Neuronal stem cell (in vitro differentiated cells): ENCODE data around the gene SNX13.

Source experiments
- DNase-seq: peaks from one replicate; pipeline ENCODE4 v3.0.0-alpha.2; 2013; ENCODE audit warnings: low spot score
- H2AFZ ChIP-seq: one replicate; pipeline ENCODE4 v1.6.1; 2013; ENCODE audit warnings: mild to moderate bottlenecking, low read length, inconsistent platforms
- H2AK5ac ChIP-seq: 2 replicates; pipeline ENCODE4 v1.6.1; 2013; ENCODE audit warnings: low read depth, mild to moderate bottlenecking, inconsistent platforms, low read length, moderate library complexity, mixed read lengths
- H2BK120ac ChIP-seq: 2 replicates; pipeline ENCODE4 v1.6.1; 2013; ENCODE audit warnings: low read depth, mild to moderate bottlenecking, inconsistent platforms, low read length, moderate library complexity, mixed read lengths
- H2BK12ac ChIP-seq: one replicate; pipeline ENCODE4 v1.6.1; 2013; ENCODE audit warnings: low read length, inconsistent platforms
- H2BK15ac ChIP-seq: 2 replicates; pipeline ENCODE4 v1.6.1; 2013; ENCODE audit warnings: mild to moderate bottlenecking, low read length, inconsistent platforms, mixed read lengths
- H2BK5ac ChIP-seq: one replicate; pipeline ENCODE4 v1.6.1; 2013; ENCODE audit warnings: inconsistent platforms, mild to moderate bottlenecking, low read length, moderate library complexity
- H3K14ac ChIP-seq: one replicate; pipeline ENCODE4 v1.6.1; 2013; ENCODE audit warnings: low read length, inconsistent platforms
- H3K18ac ChIP-seq: 2 replicates; pipeline ENCODE4 v1.6.1; 2013; ENCODE audit warnings: low read length, inconsistent platforms
- H3K23ac ChIP-seq: 2 replicates; pipeline ENCODE4 v1.6.1; 2013; ENCODE audit warnings: low read depth, mild to moderate bottlenecking, mixed read lengths, low read length, inconsistent platforms; ENCODE audit not compliant: poor library complexity
- H3K27ac ChIP-seq: replicated peaks from 3 replicates; pipeline ENCODE4 v1.5.1; 2013; ENCODE audit warnings: low read length, inconsistent platforms
- H3K27me3 ChIP-seq, 3 experiments: 2 replicates each; pipeline ENCODE4 v1.6.1; 2013; ENCODE audit warnings: low read length in 3 of 3, mild to moderate bottlenecking in 2 of 3, inconsistent platforms in 1 of 3, low read depth in 1 of 3, mixed read lengths in 1 of 3, moderate library complexity in 1 of 3; ENCODE audit not compliant: control insufficient read depth in 3 of 3, insufficient read depth in 3 of 3
- H3K36me3 ChIP-seq, 2 donors: replicated peaks in 1 of 2; 2 replicates each; pipeline ENCODE4 v1.6.1; 2013; ENCODE audit warnings: low read length in 2 of 2; ENCODE audit not compliant: control insufficient read depth in 2 of 2, insufficient read depth in 2 of 2
- H3K4ac ChIP-seq: 2 replicates; pipeline ENCODE4 v1.6.1; 2013; ENCODE audit warnings: inconsistent platforms, mild to moderate bottlenecking, low read length, moderate library complexity
- H3K4me1 ChIP-seq, 2 donors: 1 replicate in 1 of 2; 2 replicates in 1 of 2; pipeline ENCODE4 v1.6.1; 2013; ENCODE audit warnings: low read length in 2 of 2, low read depth in 1 of 2; ENCODE audit not compliant: control insufficient read depth in 2 of 2, insufficient read depth in 1 of 2
- H3K4me2 ChIP-seq: one replicate; pipeline ENCODE4 v1.6.1; 2013; ENCODE audit warnings: mild to moderate bottlenecking, low read length, inconsistent platforms; ENCODE audit not compliant: insufficient read depth, poor library complexity, severe bottlenecking
- H3K4me3 ChIP-seq, 2 donors: 2 replicates each; pipeline ENCODE4 v1.5.1; 2013; ENCODE audit warnings: low read length in 2 of 2, mild to moderate bottlenecking in 2 of 2, inconsistent platforms in 1 of 2, moderate library complexity in 1 of 2
- H3K79me1 ChIP-seq: one replicate; pipeline ENCODE4 v1.6.1; 2013; ENCODE audit warnings: low read depth, mild to moderate bottlenecking, inconsistent platforms, low read length, moderate library complexity
- H3K9ac ChIP-seq: one replicate; pipeline ENCODE4 v1.6.1; 2013; ENCODE audit warnings: mild to moderate bottlenecking, low read depth, low read length, inconsistent platforms; ENCODE audit not compliant: poor library complexity
- H3K9me3 ChIP-seq, 2 donors: replicated peaks in 1 of 2; 2 replicates each; pipeline versions ENCODE3 to v1.6.1; 2013; ENCODE audit warnings: low read length in 2 of 2, mild to moderate bottlenecking in 2 of 2, inconsistent platforms in 1 of 2, low read depth in 1 of 2, mixed read lengths in 1 of 2, moderate library complexity in 1 of 2; ENCODE audit not compliant: control insufficient read depth in 2 of 2, insufficient read depth in 1 of 2
- H4K8ac ChIP-seq: one replicate; pipeline ENCODE4 v1.6.1; 2013; ENCODE audit warnings: low read depth, mild to moderate bottlenecking, inconsistent platforms, low read length, moderate library complexity
- H4K91ac ChIP-seq: one replicate; pipeline ENCODE4 v1.6.1; 2013; ENCODE audit warnings: low read length, low read depth, mild to moderate bottlenecking, inconsistent platforms; ENCODE audit not compliant: poor library complexity
- WGBS, 2 donors: extraction: QIAGEN DNeasy Blood & Tissue Kit; methylation state at CpG; one replicate each; pipeline ENCODE4 v1.1.7; 2013; ENCODE audit warnings: missing lambda C conversion rate in 2 of 2, mixed read lengths in 1 of 2; ENCODE audit not compliant: insufficient read length in 2 of 2, insufficient replicate concordance in 1 of 2; ENCODE audit errors: extremely low coverage in 2 of 2; 5-methylcytosine and 5-hydroxymethylcytosine counted together

Gene SNX13

GRCh38 chr7:17915168-17915567, 25.1 kb downstream of the SNX13 start:
- H2BK12ac ChIP-seq: no peak overlapping the region
- no peak overlapping the region for H4K91ac ChIP-seq
- H3K9me3 ChIP-seq: peaks cover 2 to 13% of the 10 kb centered on the region in 2 donors
- no peak overlapping the region for H2BK5ac ChIP-seq
- no peak overlapping the region for H3K18ac ChIP-seq
- H2AK5ac ChIP-seq: no peak overlapping the region
- H3K9ac ChIP-seq: no peak overlapping the region
- no peak for DNase-seq
- no peak overlapping the region for H3K4me3 ChIP-seq
- no peak overlapping the region for H3K4me2 ChIP-seq
- H3K36me3 ChIP-seq: no peaks in the 10 kb centered on the region
- no peak overlapping the region for H3K27ac ChIP-seq
- no peak overlapping the region for H2BK15ac ChIP-seq
- no peak overlapping the region for H4K8ac ChIP-seq
- no peak overlapping the region for H2BK120ac ChIP-seq
- no peak overlapping the region for H3K4ac ChIP-seq
- H3K27me3 ChIP-seq: no peaks in the 10 kb centered on the region
- peaks cover 0 to 2% of the 10 kb centered on the region in 2 donors for H3K4me1 ChIP-seq
- no peak overlapping the region for H3K14ac ChIP-seq
- peaks cover 1% of the 10 kb centered on the region for H3K79me1 ChIP-seq
- no peak overlapping the region for H3K23ac ChIP-seq
- H2AFZ ChIP-seq: no peak overlapping the region
- no CpG with 5 or more reads among the region's 6 CpGs for WGBS, 2 donors

DNA sequence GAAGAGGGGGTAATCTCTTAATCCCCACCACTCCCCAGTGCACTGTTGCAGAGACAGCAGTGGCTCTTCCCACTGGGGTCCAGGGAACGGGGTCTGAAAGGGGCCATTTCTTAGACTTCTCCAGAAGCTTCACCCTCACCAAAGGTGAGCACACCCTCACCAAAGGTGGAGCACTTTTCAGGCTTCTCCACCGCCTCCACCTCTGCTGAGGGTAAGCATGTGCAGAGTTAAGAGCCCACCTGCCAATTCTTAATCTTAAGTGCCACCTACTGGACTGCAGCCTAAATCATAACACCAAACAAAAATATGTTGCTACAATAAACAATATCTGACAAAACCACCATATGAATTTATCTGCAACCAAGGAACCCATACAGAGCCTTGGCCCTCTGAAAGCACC, 27.0 kb downstream of the SNX13 start:
- DNase-seq: no peak
- Histone ChIP-seq H3K4me3 (no peak overlapping the region), H3K14ac (no peak overlapping the region), H3K27me3 (no peaks in the 10 kb centered on the region), H4K91ac (no peak overlapping the region), H3K27ac (no peak overlapping the region), H3K79me1 (peaks cover 4% of the 10 kb centered on the region), H2BK5ac (no peak overlapping the region), H2AK5ac (no peak overlapping the region), H3K4me1 (peaks cover 0 to 2% of the 10 kb centered on the region in 2 donors), H3K23ac (no peak overlapping the region), H3K36me3 (no peaks in the 10 kb centered on the region), H2BK120ac (no peak overlapping the region), H4K8ac (no peak overlapping the region), H3K18ac (no peak overlapping the region), H3K4ac (no peak overlapping the region), H2BK15ac (no peak overlapping the region), H2AFZ (no peak overlapping the region), H3K4me2 (no peak overlapping the region), H3K9me3 (peaks cover 3 to 19% of the 10 kb centered on the region in 2 donors), H2BK12ac (no peak overlapping the region), H3K9ac (no peak overlapping the region)
- WGBS, 2 donors: no CpG with 5 or more reads among the region's 2 CpGs

DNA sequence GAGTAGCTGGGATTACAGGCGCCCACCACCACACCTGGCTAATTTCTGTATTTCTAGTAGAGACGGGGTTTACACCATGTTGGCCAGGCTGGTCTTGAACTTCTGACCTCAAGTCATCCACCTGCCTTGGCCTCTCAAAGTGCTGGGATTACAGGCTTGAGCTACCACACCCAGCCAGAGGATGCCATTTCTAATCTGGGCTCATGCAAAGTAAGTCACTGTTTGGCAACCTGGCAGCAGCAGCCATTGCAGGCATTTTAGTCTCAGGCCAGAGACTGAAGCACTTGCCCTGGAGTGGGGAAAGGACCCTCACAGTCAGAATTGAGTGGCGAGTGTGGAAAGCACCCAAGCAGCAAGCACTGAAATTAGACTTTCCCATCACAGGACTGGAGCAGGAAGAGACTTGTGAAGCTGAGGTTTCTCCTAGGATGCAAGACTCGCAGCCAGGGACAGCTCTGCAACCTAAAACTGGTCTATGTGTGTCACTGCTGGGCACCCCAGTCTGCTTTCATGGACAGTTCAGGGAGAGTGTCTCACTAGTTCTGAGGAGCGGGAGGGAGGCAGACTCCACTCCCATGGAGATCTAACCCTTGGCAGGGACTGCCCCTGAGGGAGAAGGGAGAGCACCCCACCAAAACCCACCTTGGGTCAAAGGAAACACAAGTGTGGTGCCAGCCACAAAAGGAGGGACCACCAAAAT, 27.6 kb downstream of the SNX13 start:
- peaks cover 4% of the 10 kb centered on the region for H3K79me1 ChIP-seq
- peaks cover 3 to 19% of the 10 kb centered on the region in 2 donors for H3K9me3 ChIP-seq
- H2BK12ac ChIP-seq: no peak overlapping the region
- no CpG with 5 or more reads among the region's 5 CpGs for WGBS, 2 donors
- no peaks in the 10 kb centered on the region for H3K36me3 ChIP-seq
- no peak overlapping the region for H3K4me2 ChIP-seq
- no peak for DNase-seq
- H3K4ac ChIP-seq: no peak overlapping the region
- H3K23ac ChIP-seq: no peak overlapping the region
- no peak overlapping the region for H2AFZ ChIP-seq
- no peaks in the 10 kb centered on the region for H3K27me3 ChIP-seq
- H2AK5ac ChIP-seq: no peak overlapping the region
- H3K27ac ChIP-seq: no peak overlapping the region
- peaks cover 0 to 2% of the 10 kb centered on the region in 2 donors for H3K4me1 ChIP-seq
- H3K4me3 ChIP-seq: no peak overlapping the region
- no peak overlapping the region for H4K91ac ChIP-seq
- H4K8ac ChIP-seq: no peak overlapping the region
- no peak overlapping the region for H2BK15ac ChIP-seq
- no peak overlapping the region for H2BK120ac ChIP-seq
- H2BK5ac ChIP-seq: peak overlapping the region; percentile 24
- peak overlapping the region; percentile 17 for H3K18ac ChIP-seq
- H3K9ac ChIP-seq: no peak overlapping the region
- no peak overlapping the region for H3K14ac ChIP-seq

GRCh38 chr7:17912050-17912449, 28.2 kb downstream of the SNX13 start:
- Histone ChIP-seq H3K9ac (no peak overlapping the region), H3K4ac (no peak overlapping the region), H3K4me3 (no peak overlapping the region), H2BK15ac (no peak overlapping the region), H2BK12ac (no peak overlapping the region), H3K4me1 (peaks cover 0 to 2% of the 10 kb centered on the region in 2 donors), H3K9me3 (peaks cover 2 to 17% of the 10 kb centered on the region in 2 donors), H2BK120ac (no peak overlapping the region), H3K27me3 (no peaks in the 10 kb centered on the region), H3K79me1 (peaks cover 4% of the 10 kb centered on the region), H2BK5ac (no peak overlapping the region), H4K91ac (no peak overlapping the region), H3K23ac (no peak overlapping the region), H2AK5ac (no peak overlapping the region), H2AFZ (no peak overlapping the region), H4K8ac (no peak overlapping the region), H3K14ac (no peak overlapping the region), H3K27ac (no peak overlapping the region), H3K18ac (no peak overlapping the region), H3K36me3 (no peaks in the 10 kb centered on the region), H3K4me2 (no peak overlapping the region)
- DNase-seq: no peak
- WGBS, 2 donors: no CpG with 5 or more reads among the region's 1 CpG
